A549 (cell line): ENCODE results near the gene DLG2. TPM values are rescaled to one million over a fixed set of nuclear protein-coding genes. Genes with fewer than 3 reads are reported as not detected.

Experiments
- ATAC-seq, 2 experiments: fragments of 200-7000 bp in 1 of 2; fragments of >200 bp in 1 of 2; cut with Nextera tagmentation in 1 of 2; cut with Tn5 transposase in 1 of 2; 3 replicates each; pipeline versions ENCODE4 v1.8.0 to v1.9.1; 2018 to 2020; ENCODE audit warnings: mild to moderate bottlenecking in 1 of 2, moderate library complexity in 1 of 2
- CTCF ChIA-PET: fragments of 300-600 bp; sonication (Branson Sonifier 250); formaldehyde crosslinking; extraction: SDS; loops from one replicate; lab custom pipeline; 2021; ENCODE audit warnings: antibody characterized with exemption, inconsistent platforms; lab: Yijun Ruan, JAX
- POLR2A ChIA-PET: fragments of 350-600 bp; formaldehyde crosslinking; extraction: SDS; loops from one replicate; lab custom pipeline; 2021; ENCODE audit warnings: antibody characterized with exemption, inconsistent platforms; lab: Yijun Ruan, JAX
- DNase-seq, 2 experiments: peaks; one replicate each; pipeline versions ENCODE4 v3.0.0 to v3.0.0-alpha.2; 2011 to 2016; ENCODE audit warnings: low read depth in 1 of 2, low spot score in 1 of 2
- FAIRE-seq: peaks from 2 replicates; lab custom pipeline; 2011; peaks lifted over from hg19 to GRCh38; lab: Jason Lieb, UNC
- H3K27ac ChIP-seq, 2 experiments: fragments of >200 bp; sonication (Bioruptor Twin); formaldehyde crosslinking; 3 replicates each; pipeline ENCODE4 v1.5.1; 2016 to 2017
- H3K4me1 ChIP-seq: fragments of >200 bp; sonication (Bioruptor Twin); formaldehyde crosslinking; 3 replicates; pipeline ENCODE4 v1.6.1; 2016
- H3K4me2 ChIP-seq: fragments of >200 bp; sonication (Bioruptor Twin); formaldehyde crosslinking; 3 replicates; pipeline ENCODE4 v1.6.1; 2016
- H3K4me3 ChIP-seq: fragments of >200 bp; sonication (Bioruptor Twin); formaldehyde crosslinking; 3 replicates; pipeline ENCODE4 v1.5.1; 2016
- H3K9me3 ChIP-seq: fragments of >200 bp; sonication (Bioruptor Twin); formaldehyde crosslinking; 3 replicates; pipeline ENCODE4 v1.6.1; 2016
- CBX2 ChIP-seq: fragments of 200-600 bp; sonication (generic); IDR thresholded peaks from 2 replicates; pipeline ENCODE4 v1.6.1; 2016; ENCODE audit warnings: low read depth, mild to moderate bottlenecking, borderline replicate concordance
- E2F6 ChIP-seq: IDR thresholded peaks from 2 replicates; pipeline ENCODE4 v1.6.1; 2012; ENCODE audit warnings: low read depth, borderline replicate concordance
- EHF ChIP-seq: fragments of 250-450 bp; sonication (Bioruptor Pico); IDR thresholded peaks from 2 replicates; pipeline ENCODE4 v1.5.0; 2020; ENCODE audit warnings: mild to moderate bottlenecking
- ELK1 ChIP-seq: fragments of 150-350 bp; IDR thresholded peaks from 2 replicates; pipeline ENCODE4 v1.6.1; 2014; ENCODE audit warnings: low read depth, mild to moderate bottlenecking, low read length
- EP300 ChIP-seq, 2 experiments: fragments of >200 bp; sonication (Bioruptor Twin); formaldehyde crosslinking; IDR thresholded peaks; 2 replicates in 1 of 2; 3 replicates in 1 of 2; pipeline ENCODE4 v1.6.1; 2016 to 2017
- ESRRA ChIP-seq: fragments of 150-350 bp; IDR thresholded peaks from 2 replicates; pipeline ENCODE4 v1.6.1; 2014; ENCODE audit warnings: mild to moderate bottlenecking, low read length, borderline replicate concordance
- HDAC2 ChIP-seq: fragments of 200-600 bp; sonication (generic); IDR thresholded peaks from 2 replicates; pipeline ENCODE4 v1.6.1; 2016
- HES2 ChIP-seq: fragments of >200 bp; sonication (Bioruptor Twin); formaldehyde crosslinking; IDR thresholded peaks from 2 replicates; pipeline ENCODE4 v1.6.1; 2016
- HMGXB4 ChIP-seq: fragments of 250-450 bp; sonication (Bioruptor Pico); IDR thresholded peaks from 2 replicates; pipeline ENCODE4 v1.5.0; 2021; ENCODE audit warnings: mild to moderate bottlenecking, moderate library complexity, borderline replicate concordance
- HOXA7 ChIP-seq: fragments of 250-450 bp; sonication (Bioruptor Pico); IDR thresholded peaks from 2 replicates; pipeline ENCODE4 v1.5.0; 2020; ENCODE audit warnings: mild to moderate bottlenecking, moderate library complexity
- JUNB ChIP-seq: fragments of >200 bp; sonication (Bioruptor Twin); formaldehyde crosslinking; IDR thresholded peaks from 2 replicates; pipeline ENCODE4 v1.6.1; 2016
- KDM5A ChIP-seq: fragments of 200-600 bp; sonication (generic); IDR thresholded peaks from 2 replicates; pipeline ENCODE4 v1.6.1; 2016; ENCODE audit warnings: antibody characterized with exemption, mild to moderate bottlenecking
- MAX ChIP-seq: IDR thresholded peaks from 2 replicates; pipeline ENCODE4 v1.6.1; 2012
- MAZ ChIP-seq: fragments of 150-350 bp; IDR thresholded peaks from 2 replicates; pipeline ENCODE4 v1.6.1; 2014; ENCODE audit warnings: antibody characterized with exemption, low read depth, low read length, borderline replicate concordance
- NR3C1 ChIP-seq: fragments of >200 bp; sonication (Bioruptor Twin); formaldehyde crosslinking; IDR thresholded peaks from 3 replicates; pipeline ENCODE4 v1.6.1; 2017
- PHF8 ChIP-seq: fragments of 200-600 bp; sonication (generic); IDR thresholded peaks from 2 replicates; pipeline ENCODE4 v1.6.1; 2016; ENCODE audit warnings: low read depth, mild to moderate bottlenecking, antibody characterized with exemption, moderate library complexity, borderline replicate concordance
- RCOR1 ChIP-seq: fragments of 150-350 bp; IDR thresholded peaks from 2 replicates; pipeline ENCODE4 v1.6.1; 2014; ENCODE audit warnings: antibody characterized with exemption, low read length, low read depth
- REST ChIP-seq: fragments of 200-600 bp; sonication (generic); IDR thresholded peaks from 2 replicates; pipeline ENCODE4 v1.6.1; 2016; ENCODE audit warnings: antibody characterized with exemption, mild to moderate bottlenecking, moderate library complexity
- RFX5 ChIP-seq: fragments of 450-650 bp; IDR thresholded peaks from 2 replicates; pipeline ENCODE4 v1.7.1; 2014; ENCODE audit warnings: antibody characterized with exemption, mild to moderate bottlenecking, moderate library complexity
- RNF2 ChIP-seq: fragments of 200-600 bp; sonication (generic); IDR thresholded peaks from 2 replicates; pipeline ENCODE4 v1.6.1; 2016; ENCODE audit warnings: low read depth, mild to moderate bottlenecking, antibody characterized with exemption, moderate library complexity, borderline replicate concordance
- SMC3 ChIP-seq: fragments of >200 bp; sonication (Bioruptor Twin); formaldehyde crosslinking; IDR thresholded peaks from 3 replicates; pipeline ENCODE4 v1.6.1; 2018; ENCODE audit warnings: inconsistent platforms
- SREBF2 ChIP-seq: fragments of 450-650 bp; IDR thresholded peaks from 2 replicates; pipeline ENCODE4 v1.6.1; 2014; ENCODE audit warnings: mild to moderate bottlenecking, moderate library complexity
- USF2 ChIP-seq: fragments of 450-650 bp; IDR thresholded peaks from 2 replicates; pipeline ENCODE4 v1.6.1; 2014; ENCODE audit warnings: antibody characterized with exemption
- ZSCAN20 ChIP-seq: fragments of 250-450 bp; sonication (Bioruptor Pico); IDR thresholded peaks from 2 replicates; pipeline ENCODE4 v1.8.0; 2022; ENCODE audit warnings: mild to moderate bottlenecking, moderate library complexity
- WGBS: methylation state at CpG from one replicate; pipeline ENCODE4 v1.1.6; 2017; ENCODE audit errors: missing lambda C conversion rate; 5-methylcytosine and 5-hydroxymethylcytosine counted together
- polyA plus RNA-seq, 4 experiments: library from polyadenylated mRNA; depleted of rRNA in 3 of 4; stranded (reverse); fragments of >200 nt; fragmentation: RNase III in 1 of 4; extraction: RNeasy Plus Mini Kit Qiagen cat#74134 plus additional on column Dnase treatment in 1 of 4; gene quantifications; 2 replicates in 3 of 4; 3 replicates in 1 of 4; pipeline ENCODE4 v1.2.3, GENCODE V29; 2011 to 2017

Gene DLG2
- polyA plus RNA-seq, 2 of the 4 experiments (the other 2 are of a cell fraction) = 0.26 to 0.79 TPM

- no peaks in the 10 kb centered on the region; the same call in 2 of the 3 replicates for H3K9me3 ChIP-seq
- FAIRE-seq (no peak), DNase-seq (no peak)
- H3K4me3 ChIP-seq = no peak overlapping the region
- no peak for TF ChIP-seq CBX2
- no peak for TF ChIP-seq HES2
- TF ChIP-seq HDAC2 = no peak
- no peak for TF ChIP-seq MAX
- no peak for TF ChIP-seq JUNB
- TF ChIP-seq SREBF2 = no peak
- TF ChIP-seq SMC3 = no peak
- TF ChIP-seq ZSCAN20 = no peak
- no peak for TF ChIP-seq EP300 (IDR thresholded peaks at IDR 0.05)
- TF ChIP-seq, all 56 proteins: peak for 0
- H3K4me1 ChIP-seq = no peaks in the 10 kb centered on the region
- ATAC-seq = no peak
- ChIA-PET POLR2A (no interaction called here), CTCF (no interaction called here)
- H3K27ac ChIP-seq = no peak overlapping the region
- no peak overlapping the region for H3K4me2 ChIP-seq
These were observed 100.6 kb downstream of the DLG2 start for GRCh38 chr11:85526564-85526963.

GRCh38 chr11:85525686-85526085, 101.5 kb downstream of the DLG2 start:
- ChIA-PET CTCF (no interaction called here), POLR2A (no interaction called here)
- no peak overlapping the region for H3K4me2 ChIP-seq
- WGBS = 44% methylated on average over 3 of the region's 3 CpGs
- ATAC-seq (no peak), FAIRE-seq (no peak), DNase-seq (no peak)
- H3K27ac ChIP-seq = no peak overlapping the region
- no peak for TF ChIP-seq USF2
- no peak for TF ChIP-seq JUNB
- TF ChIP-seq RFX5 = no peak
- TF ChIP-seq EHF (CRISPR knock-in tag) = no peak
- no peak for TF ChIP-seq HES2
- TF ChIP-seq KDM5A = no peak
- no peak for TF ChIP-seq HOXA7
- TF ChIP-seq ESRRA = no peak
- TF ChIP-seq MAZ = no peak
- TF ChIP-seq REST = no peak
- no peak for TF ChIP-seq ELK1
- no peak for TF ChIP-seq RNF2
- TF ChIP-seq EP300 (IDR thresholded peaks at IDR 0.05) = no peak
- no peak for TF ChIP-seq HMGXB4 (CRISPR knock-in tag)
- TF ChIP-seq NR3C1 = no peak
- TF ChIP-seq HDAC2 = no peak
- no peak for TF ChIP-seq PHF8
- no peak for TF ChIP-seq E2F6
- no peak for TF ChIP-seq RCOR1
- H3K9me3 ChIP-seq = no peaks in the 10 kb centered on the region; the same call in 2 of the 3 replicates
- H3K4me1 ChIP-seq = no peaks in the 10 kb centered on the region
- no peak overlapping the region for H3K4me3 ChIP-seq
